ENCODE measurements around the gene SLC25A25.
"Not testable (repeated sequence)": the region's sequence is repeated elsewhere in the genome, so short reads cannot be mapped to it uniquely, and the experiment has no call there.

The SLC25A25 gene

DNA sequence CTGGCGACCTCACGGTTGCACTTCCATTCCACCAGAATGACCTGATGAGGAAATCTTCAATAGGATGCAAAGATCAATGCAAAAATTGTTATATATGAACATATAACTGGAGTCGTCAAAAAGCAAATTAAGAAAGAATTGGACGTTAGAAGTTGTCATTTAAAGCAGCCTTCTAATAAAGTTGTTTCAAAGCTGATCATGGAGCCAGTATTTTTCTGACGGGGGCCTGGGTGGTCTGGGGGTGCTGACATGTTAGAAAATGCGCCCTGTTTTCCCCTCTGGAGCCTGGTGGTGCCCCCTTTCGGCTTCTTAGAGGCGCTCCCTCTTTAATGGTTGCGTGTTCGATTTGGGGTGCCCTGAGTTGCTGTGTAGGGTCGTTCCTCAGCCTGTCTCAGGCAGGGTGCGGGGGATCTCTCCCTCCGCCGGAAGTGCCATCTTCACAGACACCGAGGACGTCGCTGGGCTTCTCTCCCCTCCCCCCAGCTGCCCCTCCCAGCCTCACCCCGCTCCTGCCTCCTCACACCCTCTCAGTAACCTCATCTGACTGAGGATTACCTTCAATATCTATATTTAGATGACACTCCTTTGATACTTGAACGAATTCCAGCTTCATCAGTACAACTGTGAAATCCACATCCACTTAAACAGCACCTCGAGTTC, 41.1 kb downstream of the SLC25A25 start:
- no peak for DNase-seq (ENCODE audit: low read depth in 3 of 3)

DNA sequence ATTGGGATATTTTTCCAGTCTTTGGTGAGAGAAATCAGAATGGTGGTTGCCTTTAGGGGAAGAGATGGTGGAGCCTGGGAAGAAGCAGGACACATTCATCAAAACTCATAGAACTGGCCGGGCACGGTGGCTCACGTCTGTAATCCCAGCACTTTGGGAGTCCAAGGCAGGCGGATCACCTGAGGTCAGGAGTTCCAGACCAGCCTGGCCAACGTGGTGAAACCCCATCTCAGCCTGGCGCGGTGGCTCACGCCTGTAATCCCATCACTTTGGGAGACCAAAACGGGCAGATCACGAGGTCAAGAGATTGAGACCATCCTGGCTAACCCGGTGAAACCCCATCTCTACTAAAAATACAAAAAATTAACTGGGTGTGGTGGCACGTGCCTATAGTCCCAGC, 43.7 kb downstream of the SLC25A25 start:
- not testable (repeated sequence) for DNase-seq (ENCODE audit: low read depth in 3 of 3)

DNA sequence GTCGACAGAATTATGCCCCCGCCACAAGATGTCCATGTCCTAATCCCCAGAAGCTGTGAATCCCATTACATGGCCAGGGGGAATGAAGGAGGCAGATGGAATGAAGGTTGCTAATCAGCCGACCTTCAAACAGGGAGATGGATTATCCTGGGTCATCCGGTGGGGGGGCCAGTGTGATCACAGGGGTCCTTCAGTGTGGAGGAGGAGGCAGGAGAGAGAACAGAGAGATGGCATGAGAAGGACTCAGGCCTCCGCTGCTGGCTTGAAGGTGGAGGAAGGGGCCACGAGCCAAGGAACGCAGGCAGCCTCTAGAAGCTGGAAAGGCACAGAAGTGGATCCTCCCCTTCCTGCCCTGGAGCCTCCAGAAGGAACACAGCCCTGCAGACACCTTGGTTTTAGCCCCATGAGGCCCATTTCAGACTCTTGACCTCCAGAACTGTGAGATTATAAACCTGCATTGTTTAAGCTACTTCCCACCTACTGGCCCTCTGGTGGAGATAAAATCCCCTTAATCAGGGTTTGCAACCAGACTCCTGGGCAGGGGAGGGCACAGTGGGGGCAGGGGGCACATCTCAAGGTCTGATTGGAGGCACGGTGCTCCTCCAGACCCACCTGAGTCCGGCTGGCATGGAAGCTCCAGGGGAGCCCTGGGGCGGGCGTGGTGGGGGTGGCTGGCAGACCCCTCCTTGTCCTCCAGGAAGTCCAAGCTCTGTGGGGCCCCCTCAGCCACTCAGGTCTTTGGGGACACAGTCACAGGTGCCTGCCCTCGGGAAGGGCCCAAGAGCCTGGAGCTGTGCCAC, 45.7 kb downstream of the SLC25A25 start:
- DNase-seq (ENCODE audit: low read depth in 3 of 3), result no peak

DNA sequence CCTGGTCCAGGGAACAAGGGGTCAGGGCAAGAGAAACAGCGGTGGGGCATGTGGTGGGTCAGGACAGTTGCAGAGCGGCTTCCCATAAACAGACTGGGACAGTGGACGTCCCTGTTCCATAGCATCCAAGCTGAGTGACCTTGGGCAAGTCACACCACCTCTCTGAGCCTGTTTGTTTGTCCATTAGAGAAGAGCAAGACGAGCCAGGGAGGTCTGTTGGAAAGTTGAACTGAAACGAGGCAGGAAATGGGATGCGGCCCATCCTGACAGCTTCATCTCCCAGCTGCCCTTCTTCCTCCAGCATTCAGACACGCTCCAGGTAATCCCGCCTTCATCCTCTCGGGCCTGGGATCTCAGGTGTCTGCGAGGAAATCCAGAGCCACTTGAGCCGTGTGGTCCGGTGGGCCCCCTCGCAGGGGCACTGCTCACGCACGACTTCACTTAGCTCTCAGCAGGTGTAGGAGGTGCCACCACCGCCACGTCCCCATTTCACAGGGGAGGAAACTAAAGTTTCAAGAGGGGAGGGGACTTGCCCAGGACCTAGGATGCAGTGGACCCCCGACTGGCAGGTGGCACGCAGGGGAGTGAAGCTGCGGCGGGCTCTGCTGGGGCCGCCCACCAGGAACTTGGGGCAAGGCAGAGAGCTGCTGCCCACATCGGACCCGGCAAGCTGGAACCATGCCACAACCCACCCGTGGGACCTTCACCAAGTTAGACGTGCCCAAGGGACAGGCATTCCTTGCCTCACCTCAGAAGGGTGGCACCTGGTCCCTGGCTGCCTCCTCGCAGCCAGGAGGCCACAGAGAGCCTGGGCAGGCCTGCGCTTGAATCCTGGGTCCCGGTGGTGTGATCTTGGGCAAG, 46.5 kb downstream of the SLC25A25 start:
- DNase-seq (ENCODE audit: low read depth in 3 of 3), result no peak

DNA sequence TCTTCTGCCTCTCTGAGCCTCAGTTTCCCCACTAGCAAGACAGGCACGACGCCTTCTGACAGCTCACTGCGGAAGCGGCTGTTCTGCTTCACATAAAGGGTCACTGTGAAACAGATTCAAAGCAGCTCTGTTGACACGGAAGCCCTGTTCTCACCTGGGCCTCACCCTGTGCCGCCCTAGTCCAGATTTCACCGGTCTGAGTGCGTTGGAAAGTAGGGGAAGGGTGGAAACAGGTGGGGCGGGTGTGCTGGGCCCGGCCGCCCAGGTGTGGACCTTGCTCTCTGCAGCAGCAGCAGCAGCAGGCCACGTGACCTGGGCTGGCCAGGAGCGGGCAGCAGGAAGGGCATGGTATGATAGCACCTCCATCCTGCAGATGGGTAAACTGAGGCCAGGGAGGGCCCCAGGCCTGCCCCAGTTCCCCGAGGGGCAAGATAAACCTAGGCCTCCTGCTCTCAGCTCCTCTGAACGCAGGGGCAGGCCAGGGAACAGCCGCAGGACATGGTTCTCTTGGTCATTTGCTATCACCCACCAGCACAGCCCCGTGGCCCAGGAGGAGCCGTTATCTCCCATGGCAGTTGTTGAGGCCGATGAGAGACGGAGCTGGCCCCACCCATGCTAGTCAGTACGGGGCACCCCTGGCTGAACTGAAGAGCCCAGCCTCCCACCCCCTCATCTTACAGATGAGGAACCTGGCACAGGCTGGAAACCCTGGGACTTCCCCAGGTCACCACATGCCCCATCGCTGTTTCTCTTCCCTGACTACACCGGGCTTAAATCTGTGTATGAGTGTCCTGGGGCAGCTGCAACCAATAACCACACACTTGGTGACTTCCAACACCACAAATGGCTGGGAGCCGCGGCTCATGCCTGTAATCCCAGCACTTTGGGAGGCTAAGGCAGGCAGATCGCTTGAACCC, 47.4 kb downstream of the SLC25A25 start:
- no peak for DNase-seq (ENCODE audit: low read depth in 3 of 3)

DNA sequence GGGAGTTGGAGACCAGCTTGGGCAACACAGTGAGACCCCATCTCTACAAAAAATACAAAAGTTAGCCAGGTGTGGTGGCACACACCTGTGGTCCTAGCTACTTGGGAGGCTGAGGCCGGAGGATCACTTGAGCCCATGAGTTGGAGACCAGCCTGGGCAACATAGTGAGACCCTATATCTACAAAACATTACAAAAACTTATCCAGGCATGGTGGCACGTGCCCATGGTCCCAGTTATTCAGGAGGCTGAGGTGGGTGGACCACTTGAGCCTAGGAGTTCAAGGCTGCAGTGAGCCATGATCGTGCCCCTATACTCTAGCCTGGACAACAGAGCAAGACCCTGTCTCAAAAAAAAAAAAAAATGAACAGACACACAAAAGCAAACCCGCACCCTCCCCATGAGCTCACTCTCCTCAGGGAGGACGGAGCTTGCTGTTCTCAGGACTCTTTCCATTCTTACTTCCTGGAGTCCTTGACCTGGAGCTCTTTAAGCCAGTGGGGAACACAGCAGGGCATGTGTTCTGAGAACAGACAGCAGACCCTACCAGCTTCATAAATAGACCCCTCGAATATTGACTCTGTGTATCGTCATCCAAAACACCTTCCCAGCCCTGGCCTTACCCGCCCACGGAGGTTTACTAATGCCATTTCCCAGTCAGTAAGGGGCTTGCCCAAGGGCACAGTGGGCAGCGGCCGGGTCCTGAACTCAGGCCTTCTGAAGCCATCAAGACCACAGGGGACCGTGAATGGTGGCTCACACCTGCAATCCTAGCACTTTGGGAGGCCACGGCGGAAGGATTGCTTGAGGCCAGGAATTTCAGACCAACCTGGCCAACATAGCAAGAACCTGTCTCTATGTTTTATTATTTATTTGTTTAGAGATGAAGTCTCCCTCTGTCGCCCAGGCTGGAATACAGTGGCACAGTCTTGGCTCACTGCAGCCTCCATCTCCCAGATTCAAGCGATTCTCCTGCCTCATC, 48.4 kb downstream of the SLC25A25 start:
- DNase-seq (ENCODE audit: low read depth in 3 of 3), result no peak

DNA sequence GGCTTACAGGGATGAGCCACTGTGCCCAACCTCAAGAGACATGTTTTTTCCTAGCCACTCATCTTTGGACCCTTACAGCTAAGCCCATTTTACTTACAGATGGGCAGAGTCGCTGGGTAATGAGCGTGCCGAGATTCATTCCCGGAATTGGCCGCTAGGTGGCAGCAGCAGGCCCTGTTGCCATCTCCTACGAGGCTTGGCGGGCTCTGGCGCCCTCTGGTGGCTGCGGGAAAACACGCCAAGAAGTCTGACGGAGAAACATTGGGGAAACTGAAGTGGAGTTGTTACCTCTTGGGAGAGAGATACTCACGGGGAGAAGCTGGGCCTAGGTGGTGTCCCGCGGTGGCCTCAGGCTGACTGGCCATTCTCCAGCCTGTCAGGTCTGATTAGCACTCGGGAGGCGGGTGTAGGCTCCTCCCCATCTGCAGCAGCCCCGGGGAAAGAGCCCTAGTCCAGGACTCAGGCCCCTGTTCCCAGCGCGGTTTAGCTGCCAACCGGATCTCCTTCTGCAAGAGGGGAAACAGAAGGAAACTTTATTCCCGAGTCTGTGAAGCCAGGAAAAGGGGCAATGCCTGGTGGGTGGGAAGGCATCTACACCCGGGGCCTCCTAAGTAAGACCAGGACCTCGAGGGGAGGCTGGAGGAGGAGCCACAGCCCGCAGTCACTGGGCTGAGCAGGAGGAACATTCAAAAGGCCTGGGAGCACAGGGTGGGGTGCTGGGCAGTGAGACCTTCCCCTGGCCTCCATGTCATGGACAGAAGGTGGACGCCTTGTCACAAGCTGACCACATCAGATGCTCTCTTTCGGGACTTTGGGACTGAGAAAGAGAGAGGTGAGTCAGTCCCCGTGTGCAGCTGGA, 49.8 kb downstream of the SLC25A25 start:
- peak; percentile 89 to 99 (median 95) for DNase-seq (ENCODE audit: low read depth in 3 of 3)

DNA sequence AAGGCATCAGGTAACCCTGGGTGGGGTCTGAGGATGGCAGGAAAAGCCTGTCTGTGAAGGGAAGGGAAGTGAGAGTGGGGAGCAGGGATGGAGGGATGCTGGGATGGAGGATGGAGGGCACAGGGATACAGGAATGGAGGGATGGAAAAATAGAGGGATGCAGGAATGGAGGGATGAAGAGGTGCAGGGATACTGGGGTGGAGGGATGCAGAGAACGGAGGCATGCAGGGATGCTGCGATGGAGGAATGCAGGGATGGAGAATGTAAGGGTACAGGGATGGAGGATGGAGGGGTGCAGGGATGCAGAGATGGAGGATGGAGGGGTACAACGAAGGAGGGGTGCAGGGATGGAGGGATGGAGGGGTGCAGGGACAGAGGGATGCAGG, 50.4 kb downstream of the SLC25A25 start:
- no peak for DNase-seq (ENCODE audit: low read depth in 3 of 3)

DNA sequence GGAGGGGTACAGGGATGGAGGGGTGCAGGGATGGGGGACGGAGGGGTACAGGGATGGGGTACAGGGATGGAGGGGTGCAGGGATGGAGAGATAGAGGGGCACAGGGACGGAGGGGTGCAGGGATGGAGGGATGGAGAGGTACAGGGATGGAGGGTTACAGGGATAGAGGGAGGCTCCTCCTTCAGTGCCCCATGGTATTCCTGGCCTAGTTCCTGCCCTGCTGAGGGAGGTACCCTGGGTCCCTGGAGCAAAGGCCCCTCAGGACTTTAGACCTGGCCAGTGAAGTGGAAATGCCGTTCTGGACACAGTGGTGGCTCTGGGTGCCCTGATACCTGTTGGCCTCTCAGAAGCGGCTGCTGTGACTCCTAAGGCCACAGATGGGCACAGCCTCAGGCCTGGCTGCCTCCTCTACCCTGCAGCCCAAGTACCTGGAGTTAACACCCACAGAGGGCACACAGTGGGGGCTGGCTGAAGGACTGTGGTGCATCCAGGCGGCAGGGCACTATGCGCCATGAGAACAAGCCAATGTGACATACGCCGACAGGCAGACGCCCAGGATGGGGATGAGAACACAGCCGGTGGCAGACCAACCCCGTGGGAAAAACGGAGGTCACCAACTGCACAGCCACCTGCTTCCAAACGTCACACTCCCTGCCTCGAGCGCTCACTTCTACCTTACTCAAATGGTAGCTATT, 51.1 kb downstream of the SLC25A25 start:
- no peak for DNase-seq (ENCODE audit: low read depth in 3 of 3)

DNA sequence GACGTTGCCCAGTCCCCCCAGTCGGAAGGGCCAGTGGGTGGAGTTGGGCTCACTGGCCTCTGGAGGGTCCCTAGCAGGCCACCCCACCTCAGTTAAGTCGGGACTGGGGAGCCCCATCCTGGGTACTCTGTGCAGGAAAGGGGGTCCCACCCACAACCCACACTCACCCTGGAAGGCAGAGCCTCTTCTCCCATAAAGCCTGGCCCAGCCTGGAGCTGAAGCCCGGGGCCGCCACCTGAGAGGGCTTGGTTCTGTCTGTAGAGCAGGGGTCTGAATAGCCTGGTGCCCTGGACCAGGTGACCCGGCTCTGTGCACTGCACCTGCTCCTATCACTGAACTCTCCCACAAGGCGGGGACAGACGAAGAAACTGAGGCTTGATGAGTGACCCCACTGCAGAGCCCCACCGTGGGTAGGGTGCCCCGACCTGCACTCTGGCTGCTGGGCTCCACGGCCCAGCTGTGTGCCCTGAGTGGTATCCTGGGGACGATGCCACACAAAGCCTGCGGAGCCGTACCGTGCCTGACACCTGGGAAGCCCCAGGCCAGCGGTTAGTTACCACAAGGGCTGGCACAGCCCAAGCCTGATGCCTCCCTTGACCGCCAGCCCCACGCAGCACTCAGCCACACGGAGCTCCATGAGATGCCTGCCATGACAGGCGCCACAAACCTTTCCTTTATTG, 52.2 kb downstream of the SLC25A25 start:
- DNase-seq (ENCODE audit: low read depth in 3 of 3), result no peak

DNA sequence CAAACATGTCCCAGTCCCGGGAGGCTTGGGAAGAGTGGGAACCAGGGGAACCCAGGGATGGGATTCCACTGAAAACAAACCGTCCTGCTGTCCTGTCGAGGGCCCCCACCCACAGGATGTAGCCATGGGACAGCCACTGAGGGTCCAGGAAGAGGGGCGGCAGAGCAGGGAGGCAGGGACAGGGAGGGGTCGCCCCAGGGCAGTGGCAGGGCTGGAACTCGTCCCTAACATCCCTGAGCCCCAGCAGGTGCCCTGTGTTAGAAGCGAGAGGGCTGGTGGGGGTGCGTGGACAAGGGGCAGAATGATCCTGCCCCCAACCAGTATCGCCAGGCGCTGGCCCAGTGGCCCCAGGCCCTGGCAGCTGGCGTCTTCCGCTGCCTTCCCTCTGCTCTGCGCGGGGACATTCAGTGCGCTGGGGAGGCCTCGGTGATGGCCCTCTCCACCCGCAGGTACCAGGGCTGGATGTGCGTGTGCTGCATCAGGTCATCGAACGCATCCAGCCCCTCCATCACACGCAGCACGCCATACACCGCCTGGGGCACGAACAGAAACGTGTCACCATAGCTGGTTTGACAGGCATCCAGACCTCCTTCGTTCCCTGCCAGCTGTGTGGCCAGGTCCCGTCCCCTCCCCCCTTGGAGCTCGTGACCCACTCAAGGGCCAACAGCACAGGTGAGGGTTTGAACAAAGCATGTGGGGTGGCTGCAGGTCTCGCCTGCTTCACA, 52.9 kb downstream of the SLC25A25 start:
- no peak for DNase-seq (ENCODE audit: low read depth in 3 of 3)

DNA sequence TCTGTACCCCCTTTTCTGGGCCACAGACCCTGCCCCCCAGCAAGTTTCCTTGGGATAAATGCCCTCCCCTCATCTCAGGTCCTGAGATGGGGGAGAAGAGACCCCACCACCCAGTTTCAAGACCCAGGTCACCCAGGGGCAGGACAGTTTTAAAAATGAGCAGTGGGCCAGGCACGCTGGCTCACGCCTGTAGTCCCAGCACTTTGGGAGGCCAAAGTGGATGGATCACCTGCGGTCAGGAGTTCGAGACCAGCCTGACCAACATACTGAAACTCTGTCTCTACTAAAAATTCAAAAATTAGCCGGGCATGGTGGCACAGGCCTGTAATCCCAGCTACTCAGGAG, 53.4 kb downstream of the SLC25A25 start:
- DNase-seq (ENCODE audit: low read depth in 3 of 3), result no peak

DNA sequence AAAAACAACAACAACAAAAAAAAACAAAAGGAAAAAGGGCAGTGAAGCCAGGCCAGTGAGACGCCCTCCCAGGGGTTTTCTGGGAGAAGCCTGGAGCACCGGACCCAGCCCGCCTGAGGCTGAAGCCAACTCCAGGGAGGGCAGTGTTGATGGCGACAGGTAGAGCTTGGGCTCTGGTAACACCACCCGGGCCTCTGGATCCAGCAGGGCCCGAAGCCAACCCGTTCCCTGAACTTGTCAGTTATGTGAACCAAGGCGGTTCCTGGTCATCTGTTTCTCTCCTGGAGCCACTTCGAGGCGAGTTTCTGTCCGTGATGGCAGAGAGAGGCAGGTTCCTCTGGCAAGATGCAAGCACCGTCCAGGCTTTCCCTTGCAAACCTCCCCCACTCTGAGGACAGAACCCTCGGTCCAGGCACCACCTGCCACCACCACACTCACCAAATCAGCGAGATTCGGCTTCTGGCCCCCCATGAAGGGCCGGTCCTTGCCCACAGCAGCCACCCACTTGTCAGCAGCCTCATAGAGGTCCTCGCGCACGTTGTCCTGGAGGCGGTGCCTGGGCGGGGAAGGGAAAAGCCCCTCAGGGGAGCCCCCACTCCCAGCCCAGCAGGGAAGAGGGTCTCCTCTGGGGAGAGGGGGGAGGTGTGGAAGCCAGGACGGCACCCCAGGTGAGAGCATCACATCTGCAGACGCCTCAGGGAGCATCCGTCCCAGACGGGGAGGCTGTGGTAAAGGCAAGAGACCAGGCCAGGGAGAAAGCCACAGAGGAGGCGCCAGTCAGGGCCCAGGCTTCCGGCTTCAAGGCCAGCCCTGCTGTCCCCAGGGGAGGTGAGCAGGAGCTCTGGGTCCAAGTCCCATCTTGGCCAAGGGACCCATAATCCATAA, 54.1 kb downstream of the SLC25A25 start:
- no peak for DNase-seq (ENCODE audit: low read depth in 3 of 3)

DNA sequence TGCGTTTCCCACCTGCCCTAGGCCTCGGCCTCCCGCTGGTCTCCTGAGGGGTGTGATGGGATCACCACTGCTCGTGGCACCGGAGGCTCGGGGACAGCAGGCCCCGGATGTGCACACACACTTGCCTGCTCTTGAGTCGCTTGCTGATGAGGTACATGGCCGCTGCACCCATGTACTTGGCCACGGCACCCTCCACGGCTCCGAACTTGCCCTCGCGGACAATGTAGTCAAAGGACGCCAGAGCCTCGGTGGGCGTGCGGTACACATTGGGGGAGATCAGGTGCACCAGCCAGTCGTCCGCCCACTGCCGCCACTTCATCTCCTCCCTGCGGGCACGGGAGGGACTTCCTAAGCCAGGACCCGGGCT, 54.8 kb downstream of the SLC25A25 start:
- no peak for DNase-seq (ENCODE audit: low read depth in 3 of 3)

DNA sequence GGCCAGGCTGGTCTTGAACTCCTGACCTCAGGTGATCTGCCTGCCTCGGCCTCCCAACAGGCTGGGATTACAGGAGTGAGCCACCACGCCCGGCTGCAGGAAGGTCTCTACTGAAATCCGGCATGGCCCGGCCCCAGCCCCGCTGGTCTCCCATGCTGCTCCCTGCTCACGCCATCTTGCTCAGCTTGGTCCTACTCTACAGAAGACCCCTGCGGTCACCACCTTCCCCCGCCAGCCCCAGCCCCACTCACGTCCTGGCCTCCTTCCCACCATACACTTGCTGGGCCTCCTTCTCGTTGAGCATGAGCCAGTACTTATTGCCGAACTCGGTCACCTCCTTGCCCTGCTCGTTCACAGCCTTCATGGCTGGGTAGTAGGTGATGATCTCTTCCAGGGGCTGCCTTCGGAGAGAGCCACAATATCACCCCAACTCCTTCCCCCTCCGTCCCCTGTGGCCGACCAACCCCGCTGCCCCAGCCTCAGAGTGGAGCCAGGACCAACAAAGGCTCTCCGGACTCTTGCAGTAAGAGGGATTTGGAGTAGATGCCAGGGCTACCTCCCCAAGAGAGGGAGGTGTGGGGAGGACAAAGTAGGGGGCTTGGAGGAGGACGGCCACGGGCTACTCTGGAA, 55.5 kb downstream of the SLC25A25 start:
- DNase-seq (ENCODE audit: low read depth in 3 of 3), result no peak

DNA sequence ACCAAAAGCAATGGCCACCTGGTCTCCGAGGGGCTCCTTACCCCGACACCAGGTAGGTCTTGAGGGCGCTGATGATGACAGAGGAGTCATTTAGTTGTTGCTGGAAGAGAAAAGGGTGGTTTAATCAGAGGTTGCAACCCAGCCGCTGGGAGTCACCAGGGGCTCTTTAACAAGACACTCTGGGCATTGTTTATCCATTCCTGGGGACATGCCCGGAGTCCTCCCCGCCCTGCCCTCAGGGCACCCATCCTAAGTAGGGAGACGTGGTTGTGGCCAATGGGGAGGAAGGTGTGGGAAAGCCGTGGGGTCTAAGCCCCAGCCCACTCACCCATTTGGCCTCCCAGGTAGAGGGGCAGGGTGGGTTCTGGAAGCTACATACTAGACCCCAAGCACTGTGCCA, 56.4 kb downstream of the SLC25A25 start:
- DNase-seq (ENCODE audit: low read depth in 3 of 3), result no peak

Measured in stimulated activated CD4-positive, alpha-beta T cell treated with anti-CD3 and anti-CD28 coated beads, TNF-alpha, amount 100 ng/mL, for 4 hours (primary cell).